GM19328 (cell line): ENCODE results near the gene SMAD3.
"Not testable (repeated sequence)": the region's sequence is repeated elsewhere in the genome, so short reads cannot be mapped to it uniquely, and the experiment has no call there.

ENCODE experiments used
- ATAC-seq: cut with Tn5 transposase; IDR thresholded peaks from one replicate; pipeline ENCODE4 v1.9.1; 2021; ENCODE audit warnings: mild to moderate bottlenecking, moderate library complexity; ENCODE audit not compliant: unreplicated experiment

The SMAD3 gene

GRCh38 chr15:67065531-67066005, at the start of gene SMAD3:
SMAD3 (plus strand) TSS chr15:67065602; CDS start chr15:67066155, 553 bp downstream.
- ATAC-seq, result peak; percentile 55

GRCh38 chr15:67017311-67017710, 48.1 kb upstream of the SMAD3 start:
- no peak for ATAC-seq

GRCh38 chr15:67018026-67018425, 47.4 kb upstream of the SMAD3 start:
- no peak for ATAC-seq

GRCh38 chr15:67018441-67018840, 47.0 kb upstream of the SMAD3 start:
- no peak for ATAC-seq

- ATAC-seq, result no peak
Measured at GRCh38 chr15:67019069-67019468, 46.3 kb upstream of the SMAD3 start.

- ATAC-seq, result no peak
Measured at GRCh38 chr15:67019884-67020520, 45.4 kb upstream of the SMAD3 start.

- not testable (repeated sequence) for ATAC-seq
Measured at GRCh38 chr15:67020668-67021067, 44.7 kb upstream of the SMAD3 start.

- ATAC-seq, result no peak
Measured at GRCh38 chr15:67021455-67021854, 43.9 kb upstream of the SMAD3 start.

GRCh38 chr15:67022587-67023105, 42.8 kb upstream of the SMAD3 start:
- ATAC-seq, result no peak

- no peak for ATAC-seq
Measured at GRCh38 chr15:67023517-67024313, 41.7 kb upstream of the SMAD3 start.

- ATAC-seq, result no peak
Measured at GRCh38 chr15:67024314-67024997, 40.9 kb upstream of the SMAD3 start.

- no peak for ATAC-seq
Measured at GRCh38 chr15:67024998-67025368, 40.4 kb upstream of the SMAD3 start.

GRCh38 chr15:67025719-67026609, 39.4 kb upstream of the SMAD3 start:
- no peak for ATAC-seq

- ATAC-seq, result no peak
Measured at GRCh38 chr15:67026610-67026967, 38.8 kb upstream of the SMAD3 start.

- ATAC-seq, result not testable (repeated sequence)
Measured at GRCh38 chr15:67028440-67028839, 37.0 kb upstream of the SMAD3 start.

GRCh38 chr15:67030036-67030762, 35.2 kb upstream of the SMAD3 start:
- ATAC-seq, result no peak

GRCh38 chr15:67031331-67031730, 34.1 kb upstream of the SMAD3 start:
- no peak for ATAC-seq

- no peak for ATAC-seq
Measured at GRCh38 chr15:67032608-67033007, 32.8 kb upstream of the SMAD3 start.

- no peak for ATAC-seq
Measured at GRCh38 chr15:67033012-67033411, 32.4 kb upstream of the SMAD3 start.

- no peak for ATAC-seq
Measured at GRCh38 chr15:67033571-67034044, 31.8 kb upstream of the SMAD3 start.
